Neural progenitor cell (in vitro differentiated cells): Measurements from ENCODE around the gene FOXO6. TPM values are rescaled to one million over a fixed set of nuclear protein-coding genes. Genes with fewer than 3 reads are reported as not detected.

Experiments used
- DNase-seq: peaks from one replicate; pipeline ENCODE4 v3.0.0-alpha.2; 2016; ENCODE audit warnings: low spot score
- H2AFZ ChIP-seq: fragments of 200-600 bp; sonication (generic); replicated peaks from 2 replicates; pipeline ENCODE4 v1.6.1; 2016; ENCODE audit warnings: antibody characterized with exemption
- H3F3A ChIP-seq: fragments of 200-600 bp; sonication (generic); 2 replicates; pipeline ENCODE4 v1.6.1; 2016; ENCODE audit warnings: antibody characterized with exemption, low read depth
- H3K27ac ChIP-seq: fragments of 200-600 bp; sonication (generic); 2 replicates; pipeline ENCODE4 v1.5.1; 2016; ENCODE audit warnings: mild to moderate bottlenecking
- H3K27me3 ChIP-seq: fragments of 200-600 bp; sonication (generic); 2 replicates; pipeline ENCODE4 v1.6.1; 2016; ENCODE audit warnings: mild to moderate bottlenecking, moderate library complexity
- H3K36me3 ChIP-seq: fragments of 200-600 bp; sonication (generic); 2 replicates; pipeline ENCODE4 v1.5.1; 2016
- H3K4me1 ChIP-seq: fragments of 200-600 bp; sonication (generic); 2 replicates; pipeline ENCODE4 v1.6.1; 2016; ENCODE audit warnings: mixed run types
- H3K4me2 ChIP-seq: fragments of 200-600 bp; sonication (generic); 2 replicates; pipeline ENCODE4 v1.6.1; 2016
- H3K4me3 ChIP-seq: fragments of 200-600 bp; sonication (generic); 2 replicates; pipeline ENCODE4 v1.5.1; 2016
- H3K79me2 ChIP-seq: fragments of 200-600 bp; sonication (generic); 2 replicates; pipeline ENCODE4 v1.6.1; 2016; ENCODE audit warnings: low read depth
- H3K9ac ChIP-seq: fragments of 200-600 bp; sonication (generic); 2 replicates; pipeline ENCODE4 v1.6.1; 2016
- H3K9me3 ChIP-seq: fragments of 200-600 bp; sonication (generic); 2 replicates; pipeline ENCODE4 v1.5.1; 2016; ENCODE audit warnings: low read depth
- H4K20me1 ChIP-seq: fragments of 200-600 bp; sonication (generic); 2 replicates; pipeline ENCODE4 v1.6.1; 2016; ENCODE audit warnings: low read depth
- H3K27ac Mint-ChIP-seq: 3 replicates; pipeline ENCODE4 v1.8.0; 2021; ENCODE audit warnings: mixed read lengths
- H3K27me3 Mint-ChIP-seq: 2 replicates; pipeline ENCODE4 v1.8.0; 2022; ENCODE audit warnings: low read depth, mild to moderate bottlenecking, inconsistent platforms, moderate library complexity, mixed read lengths; ENCODE audit not compliant: insufficient read depth
- H3K36me3 Mint-ChIP-seq: 3 replicates; pipeline ENCODE4 v1.8.0; 2021; ENCODE audit warnings: mixed read lengths
- H3K4me1 Mint-ChIP-seq: 3 replicates; pipeline ENCODE4 v1.8.0; 2021; ENCODE audit warnings: mixed read lengths
- H3K4me3 Mint-ChIP-seq: 3 replicates; pipeline ENCODE4 v1.8.0; 2021; ENCODE audit warnings: mild to moderate bottlenecking, moderate library complexity, mixed read lengths
- H3K9me3 Mint-ChIP-seq: 3 replicates; pipeline ENCODE4 v1.8.0; 2020; ENCODE audit warnings: mixed read lengths
- EZH2 ChIP-seq: fragments of 200-600 bp; sonication (generic); IDR thresholded peaks from 2 replicates; pipeline ENCODE4 v1.6.1; 2017; ENCODE audit warnings: antibody characterized with exemption, mild to moderate bottlenecking, moderate library complexity
- EZH2phosphoT487 ChIP-seq: fragments of 200-600 bp; sonication (generic); IDR thresholded peaks from 2 replicates; pipeline ENCODE4 v1.6.1; 2017; ENCODE audit warnings: antibody characterized with exemption
- total RNA-seq: library from RNA; depleted of rRNA; stranded (reverse); fragments of >200 nt; gene quantifications from 2 replicates; pipeline ENCODE4 v1.2.3, GENCODE V29; 2015; ENCODE audit warnings: low replicate concordance
- TF ChIP-seq, protein P1 (sequence below): fragments of 200-600 bp; sonication (generic); IDR thresholded peaks from 2 replicates; pipeline ENCODE4 v1.5.1; 2017; ENCODE audit warnings: antibody characterized with exemption, mild to moderate bottlenecking

The FOXO6 gene
- total RNA-seq, 1 donor from 2014 or later, result not detected

DNA sequence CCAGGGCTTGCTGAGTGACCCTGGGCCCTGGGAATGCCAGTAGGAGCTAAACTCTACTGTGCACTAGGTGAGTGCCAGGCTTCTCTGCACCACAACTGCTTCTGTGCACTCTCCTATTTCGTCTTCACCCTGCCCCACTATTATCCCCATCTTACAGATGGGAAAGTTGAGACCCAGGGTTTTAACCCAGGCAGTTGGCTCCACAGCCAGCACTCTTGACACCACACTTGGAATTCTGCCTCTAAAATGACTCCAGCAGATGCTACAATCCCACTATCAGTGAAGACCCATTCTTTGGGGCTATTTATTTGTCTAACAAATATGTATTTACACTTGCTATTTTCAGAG is 56.1 kb downstream of the FOXO6 start:
- H3K9ac ChIP-seq, result no peak overlapping the region
- no peak overlapping the region for H3K27ac Mint-ChIP-seq
- no peaks in the 10 kb centered on the region for H3K36me3 Mint-ChIP-seq
- H3K9me3 ChIP-seq, result no peaks in the 10 kb centered on the region
- no peak overlapping the region for H3K27ac ChIP-seq
- DNase-seq, result no peak
- no peak overlapping the region for H3K4me3 Mint-ChIP-seq
- no peaks in the 10 kb centered on the region for H4K20me1 ChIP-seq
- no peaks in the 10 kb centered on the region for H3K36me3 ChIP-seq
- no peaks in the 10 kb centered on the region for H3K79me2 ChIP-seq
- H3K9me3 Mint-ChIP-seq, result peaks cover 2% of the 10 kb centered on the region
- H3K27me3 ChIP-seq, result no peaks in the 10 kb centered on the region
- peaks cover 30% of the 10 kb centered on the region for H3K4me1 Mint-ChIP-seq
- H2AFZ ChIP-seq, result no peak overlapping the region
- H3K4me2 ChIP-seq, result no peak overlapping the region
- peaks cover 17% of the 10 kb centered on the region for H3K27me3 Mint-ChIP-seq
- H3K4me1 ChIP-seq, result peaks cover 23% of the 10 kb centered on the region
- H3F3A ChIP-seq, result peaks cover 11% of the 10 kb centered on the region
- no peak for TF ChIP-seq EZH2phosphoT487
- TF ChIP-seq, protein P1, sequence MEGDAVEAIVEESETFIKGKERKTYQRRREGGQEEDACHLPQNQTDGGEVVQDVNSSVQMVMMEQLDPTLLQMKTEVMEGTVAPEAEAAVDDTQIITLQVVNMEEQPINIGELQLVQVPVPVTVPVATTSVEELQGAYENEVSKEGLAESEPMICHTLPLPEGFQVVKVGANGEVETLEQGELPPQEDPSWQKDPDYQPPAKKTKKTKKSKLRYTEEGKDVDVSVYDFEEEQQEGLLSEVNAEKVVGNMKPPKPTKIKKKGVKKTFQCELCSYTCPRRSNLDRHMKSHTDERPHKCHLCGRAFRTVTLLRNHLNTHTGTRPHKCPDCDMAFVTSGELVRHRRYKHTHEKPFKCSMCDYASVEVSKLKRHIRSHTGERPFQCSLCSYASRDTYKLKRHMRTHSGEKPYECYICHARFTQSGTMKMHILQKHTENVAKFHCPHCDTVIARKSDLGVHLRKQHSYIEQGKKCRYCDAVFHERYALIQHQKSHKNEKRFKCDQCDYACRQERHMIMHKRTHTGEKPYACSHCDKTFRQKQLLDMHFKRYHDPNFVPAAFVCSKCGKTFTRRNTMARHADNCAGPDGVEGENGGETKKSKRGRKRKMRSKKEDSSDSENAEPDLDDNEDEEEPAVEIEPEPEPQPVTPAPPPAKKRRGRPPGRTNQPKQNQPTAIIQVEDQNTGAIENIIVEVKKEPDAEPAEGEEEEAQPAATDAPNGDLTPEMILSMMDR, result no peak
- no peak for TF ChIP-seq EZH2
- H3K4me3 ChIP-seq, result no peak overlapping the region

GRCh38 chr1:41417746-41418145 is 56.5 kb downstream of the FOXO6 start:
- peaks cover 27% of the 10 kb centered on the region for H3K4me1 Mint-ChIP-seq
- Histone ChIP-seq H3F3A (peaks cover 11% of the 10 kb centered on the region), H3K36me3 (no peaks in the 10 kb centered on the region), H2AFZ (no peak overlapping the region), H3K4me1 (peaks cover 18% of the 10 kb centered on the region), H3K9me3 (no peaks in the 10 kb centered on the region), H3K4me3 (no peak overlapping the region), H3K9ac (no peak overlapping the region), H3K79me2 (no peaks in the 10 kb centered on the region), H3K4me2 (no peak overlapping the region), H3K27ac (no peak overlapping the region), H4K20me1 (no peaks in the 10 kb centered on the region), H3K27me3 (no peaks in the 10 kb centered on the region)
- peaks cover 2% of the 10 kb centered on the region for H3K9me3 Mint-ChIP-seq
- no peak overlapping the region for H3K4me3 Mint-ChIP-seq
- H3K36me3 Mint-ChIP-seq, result no peaks in the 10 kb centered on the region
- no peak overlapping the region for H3K27ac Mint-ChIP-seq
- TF ChIP-seq EZH2phosphoT487, result no peak
- no peak for DNase-seq
- H3K27me3 Mint-ChIP-seq, result peaks cover 17% of the 10 kb centered on the region

DNA sequence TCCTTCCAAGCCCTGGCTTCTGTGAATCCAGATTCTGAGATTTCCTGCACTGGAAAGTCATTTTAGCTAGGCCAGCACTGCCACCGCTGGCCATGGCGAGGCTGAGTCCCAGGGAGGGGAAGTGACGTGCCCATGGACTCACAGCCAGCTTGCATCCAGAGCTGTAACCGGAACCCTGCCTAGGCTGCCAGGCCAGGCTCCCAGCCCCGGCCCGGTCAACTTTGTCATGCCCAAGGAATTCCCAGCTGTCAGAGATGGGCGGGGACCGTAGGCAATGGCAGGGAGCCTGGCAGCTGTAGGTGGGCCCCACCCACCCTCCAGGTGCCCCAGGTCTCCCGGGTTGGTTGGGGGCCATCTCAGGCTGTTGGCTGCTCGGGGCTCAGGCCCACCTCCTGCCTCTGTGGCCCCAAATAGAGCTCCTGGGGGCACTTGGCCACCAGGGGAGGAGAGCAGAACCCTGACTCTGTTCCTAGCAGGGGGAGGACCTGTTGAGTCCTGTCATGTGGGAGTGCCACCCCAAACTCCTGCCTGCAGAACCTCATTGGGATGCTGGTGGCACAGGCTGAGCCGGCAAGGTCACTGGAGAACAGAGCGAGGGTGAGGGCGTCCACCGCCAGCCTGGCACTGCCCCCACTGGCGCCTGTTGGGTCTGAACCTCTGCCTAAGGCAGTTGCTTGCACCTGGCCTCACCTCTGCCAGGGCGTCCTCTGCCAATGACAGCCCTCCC is 57.8 kb downstream of the FOXO6 start:
- H3K36me3 Mint-ChIP-seq, result no peaks in the 10 kb centered on the region
- no peak overlapping the region for H3K4me3 Mint-ChIP-seq
- no peak overlapping the region for H3K9ac ChIP-seq
- H3K27me3 ChIP-seq, result no peaks in the 10 kb centered on the region
- H3K27ac ChIP-seq, result no peak overlapping the region
- peaks cover 2% of the 10 kb centered on the region for H3K9me3 Mint-ChIP-seq
- no peaks in the 10 kb centered on the region for H3K9me3 ChIP-seq
- H3F3A ChIP-seq, result peaks cover 11% of the 10 kb centered on the region
- H3K4me1 Mint-ChIP-seq, result peaks cover 22% of the 10 kb centered on the region
- peak; percentile 27 for DNase-seq
- H3K79me2 ChIP-seq, result no peaks in the 10 kb centered on the region
- H3K4me3 ChIP-seq, result no peak overlapping the region
- H3K27ac Mint-ChIP-seq, result no peak overlapping the region
- H3K4me1 ChIP-seq, result peaks cover 11% of the 10 kb centered on the region
- TF ChIP-seq, protein P1, result no peak
- TF ChIP-seq EZH2, result no peak
- TF ChIP-seq EZH2phosphoT487, result no peak
- no peak overlapping the region for H2AFZ ChIP-seq
- no peaks in the 10 kb centered on the region for H4K20me1 ChIP-seq
- peaks cover 9% of the 10 kb centered on the region for H3K27me3 Mint-ChIP-seq
- H3K4me2 ChIP-seq, result no peak overlapping the region
- H3K36me3 ChIP-seq, result no peaks in the 10 kb centered on the region

GRCh38 chr1:41419584-41420295 is 58.5 kb downstream of the FOXO6 start:
- Histone ChIP-seq H3K27me3 (no peaks in the 10 kb centered on the region), H3K9ac (no peak overlapping the region), H3K79me2 (no peaks in the 10 kb centered on the region), H3K4me1 (peaks cover 11% of the 10 kb centered on the region), H3F3A (peaks cover 15% of the 10 kb centered on the region), H3K4me3 (no peak overlapping the region), H3K27ac (no peak overlapping the region), H3K9me3 (no peaks in the 10 kb centered on the region), H3K36me3 (no peaks in the 10 kb centered on the region), H3K4me2 (no peak overlapping the region), H2AFZ (no peak overlapping the region), H4K20me1 (no peaks in the 10 kb centered on the region)
- TF ChIP-seq EZH2, result no peak
- TF ChIP-seq EZH2phosphoT487, result no peak
- TF ChIP-seq, protein P1, result no peak
- DNase-seq, result no peak
- Mint-ChIP-seq H3K4me3 (no peak overlapping the region), H3K4me1 (peaks cover 22% of the 10 kb centered on the region), H3K27ac (peak overlapping the region; percentile 82), H3K9me3 (peaks cover 2% of the 10 kb centered on the region), H3K36me3 (no peaks in the 10 kb centered on the region), H3K27me3 (peaks cover 9% of the 10 kb centered on the region)
